Muscle of leg (tissue), 11 donors: ENCODE results near the gene SDK2. TPM values are rescaled to one million over a fixed set of nuclear protein-coding genes. Genes with fewer than 3 reads are reported as not detected.

Experiments used
- DNase-seq: peaks from one replicate; pipeline ENCODE4 v3.0.0; 2013
- H3K27ac ChIP-seq: one replicate; pipeline ENCODE4 v1.5.1; 2013; ENCODE audit warnings: mild to moderate bottlenecking, low read length, control low read depth
- H3K27me3 ChIP-seq: one replicate; pipeline ENCODE4 v1.6.1; 2013; ENCODE audit warnings: low read length; ENCODE audit not compliant: control insufficient read depth, insufficient read depth
- H3K36me3 ChIP-seq: one replicate; pipeline ENCODE4 v1.6.1; 2013; ENCODE audit warnings: low read length; ENCODE audit not compliant: control insufficient read depth, insufficient read depth
- H3K4me1 ChIP-seq: one replicate; pipeline ENCODE4 v1.6.1; 2013; ENCODE audit warnings: low read length; ENCODE audit not compliant: control insufficient read depth, insufficient read depth
- H3K4me3 ChIP-seq: one replicate; pipeline ENCODE4 v1.5.1; 2013; ENCODE audit warnings: low read length, control low read depth
- H3K9me3 ChIP-seq: replicated peaks from 2 replicates; pipeline ENCODE4 v1.6.1; 2013; ENCODE audit warnings: low read depth, low read length; ENCODE audit not compliant: control insufficient read depth
- WGBS: methylation state at CpG from one replicate; pipeline ENCODE4 v1.1.5; 2013; ENCODE audit warnings: missing lambda C conversion rate; ENCODE audit not compliant: insufficient coverage; 5-methylcytosine and 5-hydroxymethylcytosine counted together
- polyA plus RNA-seq, 8 donors: library from polyadenylated mRNA; unstranded; fragments of 120-200 nt; gene quantifications; one replicate each; pipeline versions ENCODE4 v1.2.1 to v1.2.3, GENCODE V29; 2013; ENCODE audit warnings: inconsistent platforms in 1 of 8, low replicate concordance in 1 of 8; ENCODE audit not compliant: insufficient read length in 8 of 8, insufficient read depth in 1 of 8
- total RNA-seq: library from RNA; stranded (reverse); fragments of 120-200 nt; gene quantifications from one replicate; pipeline ENCODE4 v1.2.4, GENCODE V29; 2013

The SDK2 gene
- total and polyA plus RNA-seq, 9 donors = 18.2 to 40.6 (median 25.8) TPM

DNA sequence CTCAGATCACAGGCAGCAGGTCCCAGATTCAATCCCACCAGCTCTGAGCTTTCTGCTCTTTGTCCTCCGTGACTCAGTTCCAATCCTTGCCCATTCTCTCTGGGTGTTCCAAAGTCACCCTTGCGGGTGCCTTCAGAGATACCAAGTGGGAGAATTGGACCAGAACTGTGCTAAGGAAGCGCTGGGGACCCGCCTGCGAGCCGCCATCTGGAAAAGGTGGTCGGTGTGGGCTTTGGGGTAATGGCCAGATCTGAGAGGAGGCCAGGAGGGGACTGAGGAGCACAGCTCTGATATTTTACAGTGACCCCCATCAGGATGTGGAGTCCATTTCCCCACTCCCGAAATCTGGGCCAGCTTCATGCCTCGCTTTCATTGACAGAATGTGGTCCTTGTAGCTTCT is 152.6 kb downstream of the SDK2 start:
- Histone ChIP-seq H3K36me3 (no peaks in the 10 kb centered on the region), H3K9me3 (no peaks in the 10 kb centered on the region), H3K27me3 (peaks cover 8% of the 10 kb centered on the region), H3K27ac (no peak overlapping the region), H3K4me3 (no peak overlapping the region), H3K4me1 (peaks cover 10% of the 10 kb centered on the region)
- no peak for DNase-seq
- 92% methylated on average over 8 of the region's 9 CpGs for WGBS

- Histone ChIP-seq H3K4me3 (no peak overlapping the region), H3K27ac (no peak overlapping the region), H3K9me3 (no peaks in the 10 kb centered on the region), H3K4me1 (peaks cover 10% of the 10 kb centered on the region), H3K36me3 (no peaks in the 10 kb centered on the region), H3K27me3 (peaks cover 8% of the 10 kb centered on the region)
- WGBS = no CpG with 5 or more reads among the region's 3 CpGs
- DNase-seq = no peak
These were observed 153.4 kb downstream of the SDK2 start for GRCh38 chr17:73490851-73491250.

DNA sequence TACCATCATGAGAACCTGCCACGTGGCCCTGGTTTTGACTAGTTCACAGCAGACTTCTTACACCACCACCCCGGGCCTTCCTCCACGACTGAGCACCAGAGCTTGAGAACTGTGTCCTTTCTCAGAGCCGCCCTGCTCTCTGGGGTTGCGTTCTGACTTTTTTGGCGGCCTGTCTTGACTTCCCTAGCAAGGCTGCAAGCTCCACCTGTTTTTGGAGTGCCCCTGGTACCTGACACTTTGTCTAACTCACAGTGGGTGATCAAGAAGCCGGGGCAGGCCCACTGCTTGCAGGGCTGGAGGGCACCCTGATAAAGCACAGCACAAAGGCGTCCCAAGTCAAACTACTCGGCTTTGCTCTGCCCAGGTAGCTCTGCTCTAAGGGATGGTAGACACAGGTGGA is 154.3 kb downstream of the SDK2 start:
- Histone ChIP-seq H3K27ac (no peak overlapping the region), H3K4me3 (no peak overlapping the region), H3K27me3 (peaks cover 7% of the 10 kb centered on the region), H3K4me1 (peaks cover 13% of the 10 kb centered on the region), H3K36me3 (no peaks in the 10 kb centered on the region), H3K9me3 (peaks cover 4% of the 10 kb centered on the region)
- 78% methylated on average over 8 of the region's 9 CpGs for WGBS
- no peak for DNase-seq

DNA sequence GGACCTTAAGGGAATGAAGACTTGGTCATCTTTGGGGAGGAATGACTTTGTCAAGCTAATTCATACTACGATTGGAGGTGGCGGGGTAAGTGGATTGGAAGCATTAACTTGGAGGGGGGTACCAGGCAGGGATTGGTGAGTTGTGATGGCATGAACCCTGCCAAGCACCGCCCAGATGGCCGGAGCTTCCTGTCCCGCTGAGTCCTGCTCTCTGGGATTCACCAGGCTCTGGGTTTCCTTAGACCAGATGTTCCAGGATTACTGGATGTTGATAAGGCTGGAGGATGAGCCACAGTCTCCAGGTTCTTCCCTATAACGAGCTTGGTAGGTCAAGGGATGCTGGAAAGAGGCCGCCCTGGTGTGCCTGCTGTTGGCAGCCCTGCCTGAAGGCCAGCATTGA is 154.9 kb downstream of the SDK2 start:
- Histone ChIP-seq H3K9me3 (peaks cover 5% of the 10 kb centered on the region), H3K4me3 (no peak overlapping the region), H3K27me3 (peaks cover 3% of the 10 kb centered on the region), H3K27ac (no peak overlapping the region), H3K4me1 (peaks cover 13% of the 10 kb centered on the region), H3K36me3 (no peaks in the 10 kb centered on the region)
- WGBS = 69% methylated on average over 7 of the region's 7 CpGs
- no peak for DNase-seq

- DNase-seq = no peak
- no peaks in the 10 kb centered on the region for H3K36me3 ChIP-seq
These were observed 159.1 kb downstream of the SDK2 start for GRCh38 chr17:73485130-73485529.

GRCh38 chr17:73482894-73483293 is 161.4 kb downstream of the SDK2 start:
- Histone ChIP-seq H3K4me3 (no peak overlapping the region), H3K27ac (no peak overlapping the region), H3K9me3 (peaks cover 5% of the 10 kb centered on the region), H3K27me3 (no peaks in the 10 kb centered on the region), H3K4me1 (peaks cover 15% of the 10 kb centered on the region), H3K36me3 (no peaks in the 10 kb centered on the region)
- WGBS = 77% methylated on average over 5 of the region's 10 CpGs
- DNase-seq = no peak

More at GRCh38 chr17:73485130-73485529, 159.1 kb downstream of the SDK2 start:
- no peak overlapping the region for H3K27ac ChIP-seq
- H3K9me3 ChIP-seq = peaks cover 5% of the 10 kb centered on the region
- 90% methylated on average over 4 of the region's 6 CpGs for whole genome bisulfite sequencing
- H3K4me1 ChIP-seq = peaks cover 12% of the 10 kb centered on the region
- H3K27me3 ChIP-seq = no peaks in the 10 kb centered on the region
- no peak overlapping the region for H3K4me3 ChIP-seq

- Histone ChIP-seq H3K27ac (no peak overlapping the region), H3K27me3 (peaks cover 2% of the 10 kb centered on the region), H3K36me3 (no peaks in the 10 kb centered on the region), H3K4me3 (no peak overlapping the region), H3K4me1 (peaks cover 15% of the 10 kb centered on the region), H3K9me3 (peaks cover 5% of the 10 kb centered on the region)
- DNase-seq = no peak
- WGBS = 70% methylated on average over 16 of the region's 16 CpGs
These were observed 162.0 kb downstream of the SDK2 start for GRCh38 chr17:73482251-73482716.

- H3K4me1 ChIP-seq = peaks cover 19% of the 10 kb centered on the region
- H3K9me3 ChIP-seq = peaks cover 5% of the 10 kb centered on the region
- no peak overlapping the region for H3K27ac ChIP-seq
- WGBS = 67% methylated on average over 9 of the region's 12 CpGs
- H3K27me3 ChIP-seq = peaks cover 2% of the 10 kb centered on the region
- no peaks in the 10 kb centered on the region for H3K36me3 ChIP-seq
- peak; percentile 16 for DNase-seq
- no peak overlapping the region for H3K4me3 ChIP-seq
These were observed 162.6 kb downstream of the SDK2 start for GRCh38 chr17:73481676-73482075.

DNA sequence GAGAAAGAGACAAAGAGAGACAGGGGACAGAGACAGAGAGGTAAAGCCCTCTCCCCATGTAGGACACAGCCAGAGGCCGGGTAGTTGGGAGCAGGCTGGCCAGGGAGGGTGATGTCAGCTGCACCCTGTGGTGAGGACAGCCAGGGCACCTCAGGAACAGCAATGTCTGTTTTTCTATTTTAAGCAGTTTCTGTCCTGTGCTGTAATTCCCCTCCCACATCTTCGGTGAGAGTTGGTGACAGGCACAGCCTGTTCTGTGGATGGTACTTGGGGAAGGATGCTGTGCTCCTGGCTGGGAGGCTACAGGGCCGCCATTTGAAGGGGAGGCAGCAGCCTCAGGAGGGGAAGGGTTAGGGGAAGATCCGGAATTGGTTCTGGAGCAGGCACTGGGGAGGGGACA is 163.5 kb downstream of the SDK2 start:
- H3K27ac ChIP-seq = no peak overlapping the region
- WGBS = 56% methylated on average over 3 of the region's 4 CpGs
- DNase-seq = no peak

DNA sequence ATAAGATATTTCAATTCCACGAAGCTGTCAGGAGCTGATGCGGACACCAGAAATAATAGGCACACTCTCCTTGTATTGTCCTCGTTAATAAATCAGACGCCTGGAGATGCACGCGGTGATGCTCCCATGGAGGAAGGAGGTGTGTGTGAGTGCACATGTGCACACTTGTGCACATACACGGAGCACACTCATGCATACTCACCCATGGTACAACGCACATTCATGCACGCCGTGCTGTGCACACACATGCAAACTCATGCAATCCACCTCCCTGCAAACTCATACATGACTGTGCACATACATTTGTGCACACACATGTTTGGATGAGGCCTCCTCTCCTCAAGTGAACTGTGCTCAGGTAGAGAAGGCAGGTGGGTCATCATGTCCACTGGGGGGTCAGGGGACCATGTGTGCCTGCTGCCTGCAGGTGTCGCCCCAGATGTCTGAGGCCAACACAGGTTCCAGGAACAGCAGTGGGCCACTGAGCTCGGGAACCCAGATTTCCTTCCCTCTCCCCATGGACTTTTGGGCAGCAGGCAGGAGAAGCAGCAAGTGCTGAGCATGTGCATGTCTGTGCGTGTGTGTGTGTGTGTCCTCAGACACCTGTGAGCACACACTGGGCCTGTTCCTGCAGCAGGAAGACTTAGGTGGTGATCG is 165.3 kb downstream of the SDK2 start:
- DNase-seq = no peak
- peaks cover 27% of the 10 kb centered on the region for H3K4me1 ChIP-seq
- 85% methylated on average over 4 of the region's 14 CpGs for WGBS
- no peak overlapping the region for H3K27ac ChIP-seq
- H3K36me3 ChIP-seq = no peaks in the 10 kb centered on the region
- peaks cover 2% of the 10 kb centered on the region for H3K27me3 ChIP-seq
- H3K4me3 ChIP-seq = no peak overlapping the region
- H3K9me3 ChIP-seq = no peaks in the 10 kb centered on the region

More for the DNA sequence above, 163.5 kb downstream of the SDK2 start:
- Histone ChIP-seq H3K36me3 (no peaks in the 10 kb centered on the region), H3K9me3 (peaks cover 5% of the 10 kb centered on the region), H3K4me1 (peaks cover 19% of the 10 kb centered on the region), H3K4me3 (no peak overlapping the region), H3K27me3 (peaks cover 2% of the 10 kb centered on the region)
